ENCODE data around the gene CPB2.

DNA sequence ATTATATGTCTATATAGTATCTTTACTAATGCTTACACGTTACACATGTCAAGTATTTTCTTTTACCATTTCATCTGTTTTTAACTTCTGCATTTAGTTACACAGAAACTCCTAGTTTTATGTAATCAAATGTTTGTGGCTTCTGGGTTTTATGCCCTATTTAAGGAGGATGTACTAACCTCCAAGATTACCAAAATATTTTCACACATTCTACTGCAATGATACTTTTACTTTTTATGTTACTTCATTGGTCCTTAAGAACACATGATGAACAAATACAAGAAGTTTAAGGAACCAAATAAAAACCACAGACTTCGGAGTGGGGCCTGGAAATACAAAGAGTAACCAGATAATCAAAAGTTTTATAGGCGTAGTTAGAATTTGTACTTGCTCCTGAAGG is 89.5 kb downstream of the CPB2 start:
- TF ChIP-seq CTCF (conservative IDR thresholded peaks at IDR 0.05; ENCODE audit: low read length): no peak
- TF ChIP-seq EZH2phosphoT487 (IDR thresholded peaks at IDR 0.05; ENCODE audit: borderline replicate concordance): no peak

All from Loucy (cell line).